Suprapubic skin (tissue), 4 donors: ENCODE measurements around the gene ZNF841. TPM values are rescaled to one million over a fixed set of nuclear protein-coding genes. Genes with fewer than 3 reads are reported as not detected.
A peak's percentile ranks its signal among the peaks of the same experiment; 100 is the strongest.
"Not testable (repeated sequence)": the region's sequence is repeated elsewhere in the genome, so short reads cannot be mapped to it uniquely, and the experiment has no call there.

ENCODE experiments used
- DNase-seq, 2 donors: peaks; one replicate each; pipeline ENCODE4 v3.0.0-alpha.2; 2019; ENCODE audit warnings: low spot score in 2 of 2
- H3K27ac ChIP-seq: fragments of 200-600 bp; sonication (generic); one replicate; pipeline ENCODE4 v1.5.1; 2019
- H3K27me3 ChIP-seq: fragments of 200-600 bp; sonication (generic); one replicate; pipeline ENCODE4 v1.5.1; 2019
- H3K36me3 ChIP-seq: fragments of 200-600 bp; sonication (generic); one replicate; pipeline ENCODE4 v1.5.1; 2019
- H3K4me1 ChIP-seq: fragments of 200-600 bp; sonication (generic); one replicate; pipeline ENCODE4 v1.5.1; 2019
- H3K4me3 ChIP-seq: fragments of 200-600 bp; sonication (generic); one replicate; pipeline ENCODE4 v1.5.1; 2019; ENCODE audit warnings: mild to moderate bottlenecking
- H3K9me3 ChIP-seq: fragments of 200-600 bp; sonication (generic); one replicate; pipeline ENCODE4 v1.5.1; 2019
- EP300 ChIP-seq: sonication (generic); formaldehyde crosslinking; IDR thresholded peaks from one replicate; pipeline ENCODE4 v1.6.1; 2017; ENCODE audit warnings: antibody characterized with exemption
- POLR2A ChIP-seq, 2 donors: fragments of 450-650 bp; IDR thresholded peaks; one replicate each; pipeline ENCODE4 v1.6.1; 2017; ENCODE audit warnings: antibody characterized with exemption in 2 of 2, mild to moderate bottlenecking in 2 of 2, moderate library complexity in 2 of 2
- POLR2AphosphoS5 ChIP-seq, 3 donors: sonication (generic); formaldehyde crosslinking; IDR thresholded peaks; one replicate each; pipeline ENCODE4 v1.6.1; 2017; ENCODE audit warnings: antibody characterized with exemption in 3 of 3
- WGBS: methylation state at CpG from one replicate; pipeline ENCODE4 v1.1.5; 2018; 5-methylcytosine and 5-hydroxymethylcytosine counted together
- total RNA-seq, 4 donors: library from RNA; depleted of rRNA; stranded (reverse); fragments of >200 nt; gene quantifications; one replicate each; pipeline ENCODE4 v1.1.0, GENCODE V29; 2016
- TF ChIP-seq, protein P1 (sequence below), 2 donors: fragments of 200-600 bp in 1 of 2; fragments of 450-650 bp in 1 of 2; sonication (generic) in 1 of 2; IDR thresholded peaks; one replicate each; pipeline ENCODE4 v1.5.1; 2016 to 2019; ENCODE audit warnings: antibody characterized with exemption in 2 of 2, mild to moderate bottlenecking in 1 of 2, moderate library complexity in 1 of 2

The ZNF841 gene
- total RNA-seq, 4 donors from 2014 or later: 12.4 to 33.7 (median 18.6) TPM

- Histone ChIP-seq H3K27me3 (no peaks in the 10 kb centered on the region), H3K36me3 (peaks cover 25% of the 10 kb centered on the region), H3K4me3 (no peak overlapping the region), H3K27ac (no peak overlapping the region), H3K4me1 (no peaks in the 10 kb centered on the region), H3K9me3 (peaks cover 70% of the 10 kb centered on the region)
- TF ChIP-seq, protein P1, sequence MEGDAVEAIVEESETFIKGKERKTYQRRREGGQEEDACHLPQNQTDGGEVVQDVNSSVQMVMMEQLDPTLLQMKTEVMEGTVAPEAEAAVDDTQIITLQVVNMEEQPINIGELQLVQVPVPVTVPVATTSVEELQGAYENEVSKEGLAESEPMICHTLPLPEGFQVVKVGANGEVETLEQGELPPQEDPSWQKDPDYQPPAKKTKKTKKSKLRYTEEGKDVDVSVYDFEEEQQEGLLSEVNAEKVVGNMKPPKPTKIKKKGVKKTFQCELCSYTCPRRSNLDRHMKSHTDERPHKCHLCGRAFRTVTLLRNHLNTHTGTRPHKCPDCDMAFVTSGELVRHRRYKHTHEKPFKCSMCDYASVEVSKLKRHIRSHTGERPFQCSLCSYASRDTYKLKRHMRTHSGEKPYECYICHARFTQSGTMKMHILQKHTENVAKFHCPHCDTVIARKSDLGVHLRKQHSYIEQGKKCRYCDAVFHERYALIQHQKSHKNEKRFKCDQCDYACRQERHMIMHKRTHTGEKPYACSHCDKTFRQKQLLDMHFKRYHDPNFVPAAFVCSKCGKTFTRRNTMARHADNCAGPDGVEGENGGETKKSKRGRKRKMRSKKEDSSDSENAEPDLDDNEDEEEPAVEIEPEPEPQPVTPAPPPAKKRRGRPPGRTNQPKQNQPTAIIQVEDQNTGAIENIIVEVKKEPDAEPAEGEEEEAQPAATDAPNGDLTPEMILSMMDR (IDR thresholded peaks at IDR 0.05): no peak
- TF ChIP-seq POLR2A (IDR thresholded peaks at IDR 0.05): no peak
- no peak for TF ChIP-seq EP300
- no peak for TF ChIP-seq POLR2AphosphoS5 (IDR thresholded peaks at IDR 0.05)
- 95% methylated on average over 3 of the region's 3 CpGs for WGBS
- DNase-seq: no peak
Measured at GRCh38 chr19:52112624-52113023, 17.1 kb upstream of the ZNF841 start.

DNA sequence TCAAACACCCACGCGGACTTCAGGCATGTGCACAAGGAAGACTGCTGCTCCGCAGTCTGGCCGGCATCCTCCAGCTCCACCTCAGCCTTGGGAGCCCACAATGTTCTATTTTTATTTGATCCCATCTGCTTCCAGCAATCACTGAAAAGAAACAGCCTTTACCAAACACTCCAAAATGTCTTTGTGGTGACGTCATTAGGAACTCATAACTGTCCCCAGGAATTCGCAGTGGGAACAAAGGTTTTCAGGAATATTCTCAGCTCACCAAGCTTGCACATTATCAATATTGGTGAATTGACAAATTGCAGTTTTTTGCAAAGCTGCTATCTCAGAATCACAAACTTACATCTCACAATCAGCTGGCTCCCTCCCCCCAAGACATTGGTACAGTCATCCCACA lies 15.2 kb upstream of the ZNF841 start:
- no peaks in the 10 kb centered on the region for H3K27me3 ChIP-seq
- no peaks in the 10 kb centered on the region for H3K4me1 ChIP-seq
- WGBS: 92% methylated on average over 6 of the region's 6 CpGs
- no peak for DNase-seq
- peaks cover 65% of the 10 kb centered on the region for H3K9me3 ChIP-seq
- H3K36me3 ChIP-seq: peaks cover 8% of the 10 kb centered on the region
- H3K27ac ChIP-seq: no peak overlapping the region
- H3K4me3 ChIP-seq: no peak overlapping the region
- TF ChIP-seq, protein P1 (IDR thresholded peaks at IDR 0.05): no peak
- TF ChIP-seq POLR2AphosphoS5 (IDR thresholded peaks at IDR 0.05): no peak
- no peak for TF ChIP-seq EP300
- TF ChIP-seq POLR2A (IDR thresholded peaks at IDR 0.05): no peak

GRCh38 chr19:52102782-52103181 lies 7.2 kb upstream of the ZNF841 start:
- no peak for DNase-seq
- H3K9me3 ChIP-seq: peaks cover 41% of the 10 kb centered on the region
- TF ChIP-seq EP300: no peak
- no peak for TF ChIP-seq POLR2AphosphoS5 (IDR thresholded peaks at IDR 0.05)
- TF ChIP-seq, protein P1 (IDR thresholded peaks at IDR 0.05): no peak
- TF ChIP-seq POLR2A (IDR thresholded peaks at IDR 0.05): no peak
- no peaks in the 10 kb centered on the region for H3K36me3 ChIP-seq
- 97% methylated on average over 1 of the region's 1 CpG for WGBS
- no peaks in the 10 kb centered on the region for H3K27me3 ChIP-seq
- no peaks in the 10 kb centered on the region for H3K4me1 ChIP-seq
- no peak overlapping the region for H3K4me3 ChIP-seq
- H3K27ac ChIP-seq: no peak overlapping the region

DNA sequence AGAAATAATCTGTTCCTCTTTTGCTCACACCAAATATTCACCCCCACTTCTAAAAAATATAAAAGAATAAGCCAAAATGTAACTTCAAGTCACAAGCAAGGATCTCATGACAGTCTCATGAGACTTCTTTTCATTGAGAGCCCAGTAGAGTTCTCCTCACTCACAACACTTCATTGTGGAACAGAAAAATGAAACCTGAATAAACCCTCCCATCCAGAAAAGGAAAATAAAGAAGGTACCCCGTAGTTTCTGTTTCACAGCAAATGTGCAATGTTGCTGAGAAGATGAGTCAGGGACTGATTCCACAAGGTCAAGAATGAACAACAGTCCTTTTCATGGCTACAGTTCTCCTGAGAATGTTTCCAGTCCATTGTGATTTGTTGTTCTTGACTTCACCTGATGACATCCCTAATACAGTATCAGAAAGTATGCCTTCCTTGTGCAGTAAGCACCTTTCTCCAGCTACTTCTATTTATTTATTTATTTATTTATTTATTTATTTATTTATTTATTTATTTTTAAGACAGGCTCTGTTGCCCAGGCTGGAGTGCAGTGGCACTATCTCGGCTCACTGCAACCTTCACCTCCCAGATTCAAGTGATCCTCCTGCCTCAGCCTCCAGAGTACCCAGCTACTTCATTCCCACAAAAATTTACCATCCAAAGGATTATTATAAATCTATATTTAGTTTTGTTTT lies 6.4 kb upstream of the ZNF841 start:
- TF ChIP-seq POLR2AphosphoS5 (IDR thresholded peaks at IDR 0.05): no peak
- H3K27me3 ChIP-seq: no peaks in the 10 kb centered on the region
- peaks cover 37% of the 10 kb centered on the region for H3K9me3 ChIP-seq
- H3K36me3 ChIP-seq: no peaks in the 10 kb centered on the region
- H3K4me1 ChIP-seq: no peaks in the 10 kb centered on the region
- WGBS: 73% methylated on average over 2 of the region's 2 CpGs
- H3K27ac ChIP-seq: no peak overlapping the region
- H3K4me3 ChIP-seq: no peak overlapping the region
- DNase-seq: no peak

- peaks cover under 1% of the 10 kb centered on the region for H3K4me1 ChIP-seq
- no peaks in the 10 kb centered on the region for H3K36me3 ChIP-seq
- no peak for DNase-seq
- 85% methylated on average over 2 of the region's 2 CpGs for WGBS
- no peak overlapping the region for H3K27ac ChIP-seq
- no peak for TF ChIP-seq EP300
- peaks cover 34% of the 10 kb centered on the region for H3K9me3 ChIP-seq
- H3K4me3 ChIP-seq: no peak overlapping the region
- no peaks in the 10 kb centered on the region for H3K27me3 ChIP-seq
Measured at GRCh38 chr19:52099497-52100138, 4.1 kb upstream of the ZNF841 start.

DNA sequence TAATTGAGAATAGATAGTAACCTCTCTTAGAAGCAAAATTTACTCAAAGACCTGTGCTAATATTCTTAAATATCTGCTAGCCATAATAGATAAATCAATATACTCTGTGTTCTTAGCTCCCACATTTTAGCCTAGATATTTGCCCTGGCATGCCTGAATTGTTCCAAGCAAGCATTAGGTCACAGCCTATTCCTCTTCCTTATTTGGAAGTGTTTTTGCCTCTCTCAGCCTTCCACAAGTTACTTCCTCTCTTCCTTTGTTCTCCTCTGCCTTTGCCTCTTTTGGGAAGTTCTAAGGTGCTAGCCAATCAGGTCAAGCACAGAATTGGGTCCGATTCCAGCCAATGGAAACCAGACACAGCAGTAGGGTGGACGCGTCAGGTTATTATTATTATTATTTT lies 851 bp upstream of the ZNF841 start:
- Histone ChIP-seq H3K36me3 (peaks cover 14% of the 10 kb centered on the region), H3K9me3 (peaks cover 21% of the 10 kb centered on the region), H3K4me1 (peaks cover 17% of the 10 kb centered on the region), H3K4me3 (peak overlapping the region; percentile 94)
- H3K27me3 ChIP-seq, H3K27ac ChIP-seq, DNase-seq: not testable (repeated sequence)
- WGBS: 85% methylated on average over 3 of the region's 3 CpGs
